ENCODE measurements around the gene GPR176. TPM values are rescaled to one million over a fixed set of nuclear protein-coding genes. Genes with fewer than 3 reads are reported as not detected.
A peak's percentile ranks its signal among the peaks of the same experiment; 100 is the strongest.

Gene GPR176
- total RNA-seq, 1 experiment from 2014 or later = 9.8 TPM

- no peak for TF ChIP-seq CTCF (IDR thresholded peaks at IDR 0.05; ENCODE audit: insufficient read depth in 1 of 2, low read depth in 1 of 2, low read length in 1 of 2, severe bottlenecking in 1 of 2, unreplicated experiment in 1 of 2)
- BruUV-seq (replicated peaks) = TSS peak; percentile 36
Observed at GRCh38 chr15:39918688-39919385, 1.2 kb downstream of the GPR176 start.

GRCh38 chr15:39914977-39915376 lies 5.1 kb downstream of the GPR176 start:
- H3K36me3 Mint-ChIP-seq (ENCODE audit: insufficient read depth, unreplicated experiment) = no peaks in the 10 kb centered on the region
- H3K27ac Mint-ChIP-seq (ENCODE audit: unreplicated experiment) = no peak overlapping the region
- CTCF ChIA-PET = no interaction called here
- no TSS peak for BruUV-seq (replicated peaks)
- H3K9me3 Mint-ChIP-seq (ENCODE audit: unreplicated experiment) = no peaks in the 10 kb centered on the region
- intact Hi-C loops (cut with micrococcal nuclease; ENCODE audit: unreplicated experiment) = no loop called here
- Histone ChIP-seq H3K4me3 (ENCODE audit: low read depth, low read length) (no peak overlapping the region), H3K4me1 (peaks cover 12% of the 10 kb centered on the region), H3K36me3 (ENCODE audit: control insufficient read depth, insufficient read depth, low read length) (no peaks in the 10 kb centered on the region), H3K9me3 (no peaks in the 10 kb centered on the region), H3K27me3 (replicated peaks; ENCODE audit: control insufficient read depth, insufficient read depth, low read length) (no peaks in the 10 kb centered on the region)
- no peak overlapping the region for H3K4me3 Mint-ChIP-seq (ENCODE audit: unreplicated experiment)
- POLR2A ChIA-PET = no interaction called here
- no peak for DNase-seq
- H3K4me1 Mint-ChIP-seq (ENCODE audit: low read depth, unreplicated experiment) = peaks cover 8% of the 10 kb centered on the region
- TF ChIP-seq CTCF (IDR thresholded peaks at IDR 0.05; ENCODE audit: insufficient read depth in 1 of 2, low read depth in 1 of 2, low read length in 1 of 2, severe bottlenecking in 1 of 2, unreplicated experiment in 1 of 2) = no peak
- no peaks in the 10 kb centered on the region for H3K27me3 Mint-ChIP-seq (ENCODE audit: insufficient read depth, unreplicated experiment)

More at GRCh38 chr15:39918688-39919385, 1.2 kb downstream of the GPR176 start:
- Mint-ChIP-seq H3K27me3 (ENCODE audit: insufficient read depth, unreplicated experiment) (no peaks in the 10 kb centered on the region), H3K4me3 (ENCODE audit: unreplicated experiment) (peak overlapping the region; percentile 90), H3K36me3 (ENCODE audit: insufficient read depth, unreplicated experiment) (peaks cover 10% of the 10 kb centered on the region), H3K9me3 (ENCODE audit: unreplicated experiment) (no peaks in the 10 kb centered on the region), H3K4me1 (ENCODE audit: low read depth, unreplicated experiment) (peaks cover 16% of the 10 kb centered on the region), H3K27ac (ENCODE audit: unreplicated experiment) (no peak overlapping the region)
- DNase-seq = no peak
- peaks cover 16% of the 10 kb centered on the region for H3K4me1 ChIP-seq
- H3K4me3 ChIP-seq (ENCODE audit: low read depth, low read length) = peak overlapping the region; percentile 88; the same call in 1 of the 2 replicates
- H3K27me3 ChIP-seq (replicated peaks; ENCODE audit: control insufficient read depth, insufficient read depth, low read length) = no peaks in the 10 kb centered on the region
- intact Hi-C loops (cut with micrococcal nuclease; ENCODE audit: unreplicated experiment) = no loop called here
- no peaks in the 10 kb centered on the region for H3K9me3 ChIP-seq
- H3K36me3 ChIP-seq (ENCODE audit: control insufficient read depth, insufficient read depth, low read length) = no peaks in the 10 kb centered on the region
- ChIA-PET POLR2A (no interaction called here), CTCF (no interaction called here)

- TF ChIP-seq CTCF (IDR thresholded peaks at IDR 0.05; ENCODE audit: insufficient read depth in 1 of 2, low read depth in 1 of 2, low read length in 1 of 2, severe bottlenecking in 1 of 2, unreplicated experiment in 1 of 2) = no peak
- intact Hi-C loops (cut with micrococcal nuclease; ENCODE audit: unreplicated experiment) = no loop called here
- no peaks in the 10 kb centered on the region for H3K36me3 Mint-ChIP-seq (ENCODE audit: insufficient read depth, unreplicated experiment)
- H3K4me3 Mint-ChIP-seq (ENCODE audit: unreplicated experiment) = no peak overlapping the region
- no peak for DNase-seq
- Histone ChIP-seq H3K4me1 (no peaks in the 10 kb centered on the region), H3K27me3 (replicated peaks; ENCODE audit: control insufficient read depth, insufficient read depth, low read length) (no peaks in the 10 kb centered on the region), H3K36me3 (ENCODE audit: control insufficient read depth, insufficient read depth, low read length) (no peaks in the 10 kb centered on the region), H3K4me3 (ENCODE audit: low read depth, low read length) (no peak overlapping the region), H3K9me3 (no peaks in the 10 kb centered on the region)
- no peak overlapping the region for H3K27ac Mint-ChIP-seq (ENCODE audit: unreplicated experiment)
- peaks cover 12% of the 10 kb centered on the region for H3K4me1 Mint-ChIP-seq (ENCODE audit: low read depth, unreplicated experiment)
- H3K9me3 Mint-ChIP-seq (ENCODE audit: unreplicated experiment) = no peaks in the 10 kb centered on the region
- BruUV-seq (replicated peaks) = no TSS peak
- POLR2A ChIA-PET = no interaction called here
- no peaks in the 10 kb centered on the region for H3K27me3 Mint-ChIP-seq (ENCODE audit: insufficient read depth, unreplicated experiment)
- CTCF ChIA-PET = no interaction called here
Observed at GRCh38 chr15:39909007-39909406, 11.1 kb downstream of the GPR176 start.
